ENCODE measurements around the gene GSTA4. TPM values are rescaled to one million over a fixed set of nuclear protein-coding genes. Genes with fewer than 3 reads are reported as not detected.

Gene GSTA4
- total and polyA plus RNA-seq, 2 experiments from 2014 or later, result 19.3 to 29.9 TPM

GRCh38 chr6:52990342-52990741 is 4.7 kb downstream of the GSTA4 start:
- Histone ChIP-seq H3K4me1 (ENCODE audit: insufficient read depth) (peaks cover 11% of the 10 kb centered on the region; the same call in 1 of the 2 replicates), H2AFZ (no peak overlapping the region), H3K36me3 (ENCODE audit: insufficient read depth) (no peaks in the 10 kb centered on the region), H4K20me1 (replicated peaks; ENCODE audit: insufficient read depth) (0 out of 2 replicates have a peak, but pooled peaks cover 3% of the 10 kb centered on the region), H3K79me2 (replicated peaks; ENCODE audit: insufficient read depth) (no peaks in the 10 kb centered on the region), H3K27ac (ENCODE audit: low read depth) (no peak overlapping the region), H3K4me3 (no peak overlapping the region), H3K4me2 (no peak overlapping the region), H3K9me2 (ENCODE audit: insufficient read depth) (no peaks in the 10 kb centered on the region), H3F3A (replicated peaks; ENCODE audit: low read depth) (no peaks in the 10 kb centered on the region), H3K27me3 (ENCODE audit: insufficient read depth) (no peaks in the 10 kb centered on the region)
- DNase-seq (ENCODE audit: low spot score) (no peak), ATAC-seq (no peak)
- H3K27ac Mint-ChIP-seq, result peak overlapping the region; percentile 22; the same call in 1 of the 2 replicates
- TF ChIP-seq ZNF331 (CRISPR knock-in tag; IDR thresholded peaks at IDR 0.05; ENCODE audit: low read depth) (no peak), ZNF114 (CRISPR knock-in tag; IDR thresholded peaks at IDR 0.05) (no peak), EZH2phosphoT487 (IDR thresholded peaks at IDR 0.05; ENCODE audit: unreplicated experiment) (no peak)
- TF ChIP-seq, protein P1, sequence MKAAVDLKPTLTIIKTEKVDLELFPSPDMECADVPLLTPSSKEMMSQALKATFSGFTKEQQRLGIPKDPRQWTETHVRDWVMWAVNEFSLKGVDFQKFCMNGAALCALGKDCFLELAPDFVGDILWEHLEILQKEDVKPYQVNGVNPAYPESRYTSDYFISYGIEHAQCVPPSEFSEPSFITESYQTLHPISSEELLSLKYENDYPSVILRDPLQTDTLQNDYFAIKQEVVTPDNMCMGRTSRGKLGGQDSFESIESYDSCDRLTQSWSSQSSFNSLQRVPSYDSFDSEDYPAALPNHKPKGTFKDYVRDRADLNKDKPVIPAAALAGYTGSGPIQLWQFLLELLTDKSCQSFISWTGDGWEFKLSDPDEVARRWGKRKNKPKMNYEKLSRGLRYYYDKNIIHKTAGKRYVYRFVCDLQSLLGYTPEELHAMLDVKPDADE (IDR thresholded peaks at IDR 0.05), result no peak
- peaks cover 10% of the 10 kb centered on the region for H3K27me3 Mint-ChIP-seq (ENCODE audit: insufficient read depth, low read depth, poor library complexity)
- peaks cover 2% of the 10 kb centered on the region; the same call in 2 of the 3 replicates for H3K9me3 Mint-ChIP-seq
- peaks cover 20% of the 10 kb centered on the region; the same call in 2 of the 3 replicates for H3K4me1 Mint-ChIP-seq
- no peak overlapping the region for H3K4me3 Mint-ChIP-seq
- peaks cover 4% of the 10 kb centered on the region for H3K36me3 Mint-ChIP-seq (ENCODE audit: low read depth)

DNA sequence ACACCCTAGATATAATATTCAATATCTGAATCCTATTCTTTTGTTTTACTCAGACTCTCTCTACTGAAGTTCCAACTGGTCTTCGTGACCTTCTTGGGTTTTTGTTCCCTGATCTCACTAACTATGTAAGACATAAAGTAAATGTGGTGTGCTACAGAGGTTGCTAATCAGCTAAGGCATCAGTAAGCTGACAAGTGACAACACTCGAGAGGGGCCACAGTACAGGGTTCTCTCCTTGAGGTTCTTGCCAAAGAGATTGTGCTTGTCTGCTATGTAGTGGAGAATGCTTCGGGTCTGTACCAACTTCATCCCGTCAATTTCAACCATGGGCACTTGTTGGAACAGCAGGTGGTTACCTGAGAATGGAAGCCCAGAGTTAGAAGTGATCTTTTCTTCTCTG is 9.9 kb downstream of the GSTA4 start:
- H3K27ac Mint-ChIP-seq, result no peak overlapping the region
- peaks cover 16% of the 10 kb centered on the region; the same call in 2 of the 3 replicates for H3K36me3 Mint-ChIP-seq (ENCODE audit: low read depth)

More for the DNA sequence above, 9.9 kb downstream of the GSTA4 start:
- Histone ChIP-seq H3K27ac (ENCODE audit: low read depth) (no peak overlapping the region), H3K36me3 (ENCODE audit: insufficient read depth) (peaks cover 10% of the 10 kb centered on the region), H3K79me2 (replicated peaks; ENCODE audit: insufficient read depth) (no peaks in the 10 kb centered on the region), H3K4me1 (ENCODE audit: insufficient read depth) (peaks cover 4% of the 10 kb centered on the region; the same call in 1 of the 2 replicates), H3K27me3 (ENCODE audit: insufficient read depth) (no peaks in the 10 kb centered on the region), H2AFZ (no peak overlapping the region), H4K20me1 (replicated peaks; ENCODE audit: insufficient read depth) (0 out of 2 replicates have a peak, but pooled peaks cover 3% of the 10 kb centered on the region), H3F3A (replicated peaks; ENCODE audit: low read depth) (no peaks in the 10 kb centered on the region), H3K4me2 (no peak overlapping the region), H3K9me2 (ENCODE audit: insufficient read depth) (no peaks in the 10 kb centered on the region), H3K4me3 (no peak overlapping the region)
- ATAC-seq (no peak), DNase-seq (ENCODE audit: low spot score) (no peak)
- TF ChIP-seq ZNF331 (CRISPR knock-in tag; IDR thresholded peaks at IDR 0.05; ENCODE audit: low read depth), result no peak
- TF ChIP-seq JUNB (IDR thresholded peaks at IDR 0.05; ENCODE audit: unreplicated experiment), result no peak
- TF ChIP-seq NANOG (IDR thresholded peaks at IDR 0.05; ENCODE audit: borderline replicate concordance), result no peak
- no peak for TF ChIP-seq STAT1 (IDR thresholded peaks at IDR 0.05; ENCODE audit: unreplicated experiment)
- no peak for TF ChIP-seq EZH2 (IDR thresholded peaks at IDR 0.05; ENCODE audit: low read depth, unreplicated experiment)
- TF ChIP-seq, protein P2, sequence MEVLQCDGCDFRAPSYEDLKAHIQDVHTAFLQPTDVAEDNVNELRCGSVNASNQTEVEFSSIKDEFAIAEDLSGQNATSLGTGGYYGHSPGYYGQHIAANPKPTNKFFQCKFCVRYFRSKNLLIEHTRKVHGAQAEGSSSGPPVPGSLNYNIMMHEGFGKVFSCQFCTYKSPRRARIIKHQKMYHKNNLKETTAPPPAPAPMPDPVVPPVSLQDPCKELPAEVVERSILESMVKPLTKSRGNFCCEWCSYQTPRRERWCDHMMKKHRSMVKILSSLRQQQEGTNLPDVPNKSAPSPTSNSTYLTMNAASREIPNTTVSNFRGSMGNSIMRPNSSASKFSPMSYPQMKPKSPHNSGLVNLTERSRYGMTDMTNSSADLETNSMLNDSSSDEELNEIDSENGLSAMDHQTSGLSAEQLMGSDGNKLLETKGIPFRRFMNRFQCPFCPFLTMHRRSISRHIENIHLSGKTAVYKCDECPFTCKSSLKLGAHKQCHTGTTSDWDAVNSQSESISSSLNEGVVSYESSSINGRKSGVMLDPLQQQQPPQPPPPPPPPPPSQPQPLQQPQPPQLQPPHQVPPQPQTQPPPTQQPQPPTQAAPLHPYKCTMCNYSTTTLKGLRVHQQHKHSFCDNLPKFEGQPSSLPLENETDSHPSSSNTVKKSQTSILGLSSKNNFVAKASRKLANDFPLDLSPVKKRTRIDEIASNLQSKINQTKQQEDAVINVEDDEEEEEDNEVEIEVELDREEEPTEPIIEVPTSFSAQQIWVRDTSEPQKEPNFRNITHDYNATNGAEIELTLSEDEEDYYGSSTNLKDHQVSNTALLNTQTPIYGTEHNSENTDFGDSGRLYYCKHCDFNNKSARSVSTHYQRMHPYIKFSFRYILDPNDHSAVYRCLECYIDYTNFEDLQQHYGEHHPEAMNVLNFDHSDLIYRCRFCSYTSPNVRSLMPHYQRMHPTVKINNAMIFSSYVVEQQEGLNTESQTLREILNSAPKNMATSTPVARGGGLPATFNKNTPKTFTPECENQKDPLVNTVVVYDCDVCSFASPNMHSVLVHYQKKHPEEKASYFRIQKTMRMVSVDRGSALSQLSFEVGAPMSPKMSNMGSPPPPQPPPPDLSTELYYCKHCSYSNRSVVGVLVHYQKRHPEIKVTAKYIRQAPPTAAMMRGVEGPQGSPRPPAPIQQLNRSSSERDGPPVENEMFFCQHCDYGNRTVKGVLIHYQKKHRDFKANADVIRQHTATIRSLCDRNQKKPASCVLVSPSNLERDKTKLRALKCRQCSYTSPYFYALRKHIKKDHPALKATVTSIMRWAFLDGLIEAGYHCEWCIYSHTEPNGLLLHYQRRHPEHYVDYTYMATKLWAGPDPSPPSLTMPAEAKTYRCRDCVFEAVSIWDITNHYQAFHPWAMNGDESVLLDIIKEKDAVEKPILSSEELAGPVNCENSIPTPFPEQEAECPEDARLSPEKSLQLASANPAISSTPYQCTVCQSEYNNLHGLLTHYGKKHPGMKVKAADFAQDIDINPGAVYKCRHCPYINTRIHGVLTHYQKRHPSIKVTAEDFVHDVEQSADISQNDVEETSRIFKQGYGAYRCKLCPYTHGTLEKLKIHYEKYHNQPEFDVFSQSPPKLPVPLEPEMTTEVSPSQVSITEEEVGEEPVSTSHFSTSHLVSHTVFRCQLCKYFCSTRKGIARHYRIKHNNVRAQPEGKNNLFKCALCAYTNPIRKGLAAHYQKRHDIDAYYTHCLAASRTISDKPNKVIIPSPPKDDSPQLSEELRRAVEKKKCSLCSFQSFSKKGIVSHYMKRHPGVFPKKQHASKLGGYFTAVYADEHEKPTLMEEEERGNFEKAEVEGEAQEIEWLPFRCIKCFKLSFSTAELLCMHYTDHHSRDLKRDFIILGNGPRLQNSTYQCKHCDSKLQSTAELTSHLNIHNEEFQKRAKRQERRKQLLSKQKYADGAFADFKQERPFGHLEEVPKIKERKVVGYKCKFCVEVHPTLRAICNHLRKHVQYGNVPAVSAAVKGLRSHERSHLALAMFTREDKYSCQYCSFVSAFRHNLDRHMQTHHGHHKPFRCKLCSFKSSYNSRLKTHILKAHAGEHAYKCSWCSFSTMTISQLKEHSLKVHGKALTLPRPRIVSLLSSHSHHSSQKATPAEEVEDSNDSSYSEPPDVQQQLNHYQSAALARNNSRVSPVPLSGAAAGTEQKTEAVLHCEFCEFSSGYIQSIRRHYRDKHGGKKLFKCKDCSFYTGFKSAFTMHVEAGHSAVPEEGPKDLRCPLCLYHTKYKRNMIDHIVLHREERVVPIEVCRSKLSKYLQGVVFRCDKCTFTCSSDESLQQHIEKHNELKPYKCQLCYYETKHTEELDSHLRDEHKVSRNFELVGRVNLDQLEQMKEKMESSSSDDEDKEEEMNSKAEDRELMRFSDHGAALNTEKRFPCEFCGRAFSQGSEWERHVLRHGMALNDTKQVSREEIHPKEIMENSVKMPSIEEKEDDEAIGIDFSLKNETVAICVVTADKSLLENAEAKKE (CRISPR knock-in tag; IDR thresholded peaks at IDR 0.05), result no peak
- TF ChIP-seq, protein P1 (IDR thresholded peaks at IDR 0.05), result no peak
- TF ChIP-seq POLR2AphosphoS5 (IDR thresholded peaks at IDR 0.05; ENCODE audit: low read depth), result no peak
- no peak for TF ChIP-seq ZNF114 (CRISPR knock-in tag; IDR thresholded peaks at IDR 0.05)
- TF ChIP-seq, protein P3, sequence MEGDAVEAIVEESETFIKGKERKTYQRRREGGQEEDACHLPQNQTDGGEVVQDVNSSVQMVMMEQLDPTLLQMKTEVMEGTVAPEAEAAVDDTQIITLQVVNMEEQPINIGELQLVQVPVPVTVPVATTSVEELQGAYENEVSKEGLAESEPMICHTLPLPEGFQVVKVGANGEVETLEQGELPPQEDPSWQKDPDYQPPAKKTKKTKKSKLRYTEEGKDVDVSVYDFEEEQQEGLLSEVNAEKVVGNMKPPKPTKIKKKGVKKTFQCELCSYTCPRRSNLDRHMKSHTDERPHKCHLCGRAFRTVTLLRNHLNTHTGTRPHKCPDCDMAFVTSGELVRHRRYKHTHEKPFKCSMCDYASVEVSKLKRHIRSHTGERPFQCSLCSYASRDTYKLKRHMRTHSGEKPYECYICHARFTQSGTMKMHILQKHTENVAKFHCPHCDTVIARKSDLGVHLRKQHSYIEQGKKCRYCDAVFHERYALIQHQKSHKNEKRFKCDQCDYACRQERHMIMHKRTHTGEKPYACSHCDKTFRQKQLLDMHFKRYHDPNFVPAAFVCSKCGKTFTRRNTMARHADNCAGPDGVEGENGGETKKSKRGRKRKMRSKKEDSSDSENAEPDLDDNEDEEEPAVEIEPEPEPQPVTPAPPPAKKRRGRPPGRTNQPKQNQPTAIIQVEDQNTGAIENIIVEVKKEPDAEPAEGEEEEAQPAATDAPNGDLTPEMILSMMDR (conservative IDR thresholded peaks at IDR 0.05; ENCODE audit: low read depth in 2 of 2), result no peak
- TF ChIP-seq CREB1 (CRISPR knock-in tag; IDR thresholded peaks at IDR 0.05; ENCODE audit: low read depth), result no peak
- H3K27me3 Mint-ChIP-seq (ENCODE audit: insufficient read depth, low read depth, poor library complexity), result no peaks in the 10 kb centered on the region
- H3K9me3 Mint-ChIP-seq, result no peaks in the 10 kb centered on the region
- H3K4me1 Mint-ChIP-seq, result peaks cover 7% of the 10 kb centered on the region; the same call in 2 of the 3 replicates
- H3K4me3 Mint-ChIP-seq, result no peak overlapping the region
